ENCODE measurements around the gene MANEA. TPM values are rescaled to one million over a fixed set of nuclear protein-coding genes. Genes with fewer than 3 reads are reported as not detected.

The MANEA gene
- total RNA-seq, 1 donor from 2014 or later = 13.2 TPM

DNA sequence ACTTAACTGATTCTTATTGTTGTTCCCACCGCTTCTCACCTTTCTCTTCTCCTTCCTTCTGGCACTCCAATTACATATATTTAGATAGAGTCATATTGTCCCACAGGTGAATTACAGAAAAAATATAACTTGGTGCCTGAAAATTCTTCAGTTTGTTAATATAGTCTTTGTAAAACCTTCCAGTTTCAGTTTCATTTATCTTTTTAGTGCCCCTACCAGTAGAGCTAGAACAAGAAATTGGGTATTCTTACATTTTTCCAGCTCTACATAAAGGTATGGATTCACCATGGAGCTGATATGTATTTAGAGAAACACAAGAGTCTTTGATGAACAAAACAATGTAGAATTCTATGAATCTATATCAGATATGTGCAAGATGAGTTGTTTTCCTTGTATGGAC is 10.7 kb downstream of the MANEA start:
- no peak for DNase-seq

GRCh38 chr6:95589067-95589466 is 11.7 kb downstream of the MANEA start:
- DNase-seq = no peak

DNA sequence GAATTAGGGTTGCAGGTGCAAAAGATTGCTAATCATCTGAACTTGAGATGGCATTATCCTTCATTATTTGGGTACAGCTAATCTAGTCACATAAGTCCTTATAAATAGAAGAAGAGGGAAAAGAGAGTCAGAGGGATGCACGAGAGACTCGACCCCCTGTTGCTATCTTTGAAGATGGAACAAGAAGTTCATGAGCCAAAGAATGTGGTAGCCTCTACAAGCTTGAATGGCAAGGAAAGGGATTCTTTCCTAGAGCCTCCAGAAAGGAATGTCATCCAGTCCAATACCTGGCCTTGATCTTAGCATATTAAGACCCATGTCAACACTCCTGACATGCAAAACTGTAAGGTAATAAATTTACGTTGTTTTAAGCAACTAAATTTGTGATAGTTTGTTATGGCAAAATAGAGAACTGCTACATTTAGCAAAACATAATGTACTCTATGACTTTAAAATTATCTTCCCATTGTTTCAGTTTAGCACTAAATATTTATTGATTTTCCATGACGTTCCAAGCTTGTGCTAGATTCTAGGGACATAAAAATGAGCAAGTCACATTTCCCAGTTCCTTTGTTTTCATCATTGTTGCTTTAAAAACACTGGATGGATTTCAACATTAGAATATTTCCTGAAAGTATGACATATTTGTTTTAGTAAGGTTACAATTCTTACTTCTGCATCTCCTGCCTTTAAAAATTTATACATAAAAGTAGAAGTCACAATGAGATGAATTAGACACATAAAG is 12.7 kb downstream of the MANEA start:
- DNase-seq = no peak

- DNase-seq = no peak
Observed at GRCh38 chr6:95593025-95593424, 15.7 kb downstream of the MANEA start.

DNA sequence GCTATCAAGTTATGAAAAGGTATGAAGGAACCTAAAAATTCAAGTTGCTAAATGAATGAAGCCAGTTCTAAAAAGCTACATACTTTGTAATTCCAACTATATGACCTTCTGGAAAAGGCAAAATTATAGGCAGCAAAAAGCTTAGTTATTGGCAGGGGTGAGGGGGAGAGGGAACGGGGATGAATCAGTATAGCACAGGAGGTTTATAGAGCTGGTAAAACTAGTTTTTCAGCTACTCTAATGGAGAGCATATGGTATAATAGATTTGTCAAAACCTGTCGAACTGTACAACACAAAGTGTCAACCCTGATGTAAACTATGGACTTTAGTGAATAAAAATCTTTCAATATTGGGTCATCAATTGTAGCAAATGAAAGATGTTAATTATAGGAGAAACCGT is 18.7 kb downstream of the MANEA start:
- DNase-seq = no peak

GRCh38 chr6:95599706-95600105 is 22.4 kb downstream of the MANEA start:
- no peak for DNase-seq

GRCh38 chr6:95601133-95601532 is 23.8 kb downstream of the MANEA start:
- DNase-seq = no peak

GRCh38 chr6:95614094-95614493 is 36.8 kb downstream of the MANEA start:
- no peak for DNase-seq

GRCh38 chr6:95629551-95629950 is 52.2 kb downstream of the MANEA start:
- no peak for DNase-seq

DNA sequence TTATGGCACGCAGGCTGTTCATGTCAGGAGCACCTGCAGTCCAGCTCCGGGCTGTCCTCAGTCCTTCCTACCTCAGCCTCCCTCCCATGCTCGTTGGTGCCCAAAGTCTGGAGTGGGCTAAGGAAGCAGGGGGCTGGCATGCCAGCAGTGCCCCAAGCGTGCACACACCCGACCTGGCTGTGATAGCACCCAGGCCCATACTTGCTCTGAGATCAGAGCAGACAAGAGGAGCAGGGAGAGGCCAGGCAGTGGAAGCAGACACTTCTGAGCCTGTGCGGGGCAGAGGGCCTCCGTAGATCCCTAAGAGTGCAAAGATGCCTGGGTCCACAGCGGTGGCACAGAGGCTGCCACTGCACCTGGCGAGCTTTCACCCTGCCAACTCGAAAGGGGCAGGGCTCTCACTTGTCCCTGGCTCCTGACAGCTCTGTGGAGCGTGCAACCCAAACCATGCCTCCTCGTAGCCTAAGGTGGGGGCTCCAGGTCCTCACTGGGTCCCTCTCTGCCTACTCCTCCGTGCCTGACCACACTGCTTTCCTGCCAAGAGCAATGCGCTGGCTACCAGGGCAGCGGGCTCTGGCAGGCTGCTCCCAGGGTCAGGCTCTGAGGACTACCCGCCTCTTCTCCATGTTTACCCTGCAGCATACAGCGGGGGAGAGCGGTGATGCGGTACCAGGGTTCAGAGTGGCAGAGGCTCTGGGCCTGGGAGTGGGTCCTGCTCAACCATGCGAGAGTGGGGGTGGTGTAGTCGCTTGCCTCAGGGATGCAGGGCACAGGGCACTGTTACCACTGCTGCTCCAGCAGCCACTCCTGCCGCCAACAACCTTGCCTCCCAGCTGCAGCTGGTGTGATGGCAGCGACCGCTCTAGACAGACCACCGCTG is 59.5 kb downstream of the MANEA start:
- DNase-seq = no peak

- no peak for DNase-seq
Observed at GRCh38 chr6:95648636-95649035, 71.3 kb downstream of the MANEA start.

GRCh38 chr6:95649451-95649850 is 72.1 kb downstream of the MANEA start:
- no peak for DNase-seq

DNA sequence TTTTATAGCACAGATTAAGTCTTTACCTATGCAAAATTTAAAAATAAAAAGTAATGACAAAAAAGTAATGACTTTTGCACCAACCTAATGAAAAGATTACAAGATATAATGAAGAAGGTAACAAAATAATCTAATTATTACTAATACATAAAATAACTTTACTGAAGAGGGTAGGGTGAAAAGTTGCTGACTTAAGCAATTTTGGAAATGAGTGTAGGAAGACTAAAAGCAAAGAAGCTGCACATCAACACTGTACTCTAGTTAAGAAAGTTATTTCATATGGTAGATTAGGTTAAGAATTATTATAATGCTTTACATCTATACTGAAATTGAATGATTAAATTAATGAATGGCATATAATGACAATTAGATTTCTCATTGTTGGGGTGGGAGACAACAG is 76.8 kb downstream of the MANEA start:
- no peak for DNase-seq

- DNase-seq = no peak
Observed at GRCh38 chr6:95658886-95659285, 81.6 kb downstream of the MANEA start.
